Activated T-cell treated with anti-CD3 and anti-CD28 coated beads, Interleukin-2, amount 50 U/mL, for 24 hours (primary cell): ENCODE measurements around the gene RDH14.

ENCODE experiments used
- DNase-seq: peaks from one replicate; pipeline ENCODE4 v3.0.0-alpha.2; 2020
- H3K27ac Mint-ChIP-seq: 2 replicates; pipeline ENCODE4 v1.8.0; 2020; ENCODE audit warnings: mild to moderate bottlenecking, mixed read lengths
- H3K27me3 Mint-ChIP-seq: 2 replicates; pipeline ENCODE4 v1.8.0; 2020; ENCODE audit warnings: mixed read lengths
- H3K36me3 Mint-ChIP-seq: 2 replicates; pipeline ENCODE4 v1.8.0; 2020; ENCODE audit warnings: low read depth, mixed read lengths
- H3K4me1 Mint-ChIP-seq: 2 replicates; pipeline ENCODE4 v1.8.0; 2020; ENCODE audit warnings: low read depth, mixed read lengths
- H3K4me3 Mint-ChIP-seq: 2 replicates; pipeline ENCODE4 v1.8.0; 2020; ENCODE audit warnings: mild to moderate bottlenecking, moderate library complexity, mixed read lengths
- H3K9me3 Mint-ChIP-seq: 2 replicates; pipeline ENCODE4 v1.8.0; 2020; ENCODE audit warnings: mixed read lengths

RDH14 gene

DNA sequence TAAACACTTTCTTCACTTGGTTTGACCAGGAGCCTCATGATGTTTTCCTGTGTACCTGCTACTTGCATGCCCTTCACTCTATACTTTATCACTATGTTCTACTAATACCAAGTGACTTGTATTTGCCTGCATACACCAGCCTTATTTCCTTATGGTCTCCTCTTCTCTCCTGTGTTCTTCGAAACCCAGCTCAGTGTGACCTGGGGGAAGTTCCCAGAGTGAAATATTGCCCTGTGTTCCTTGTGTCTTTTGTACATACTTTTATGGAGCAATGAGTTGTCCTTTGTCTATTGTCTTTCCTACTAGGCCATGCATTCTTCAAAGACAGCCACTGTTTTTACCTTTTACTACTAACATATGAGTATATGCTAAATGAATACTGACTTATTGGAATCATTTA lies 28.3 kb upstream of the RDH14 start:
- Mint-ChIP-seq H3K27me3 (no peaks in the 10 kb centered on the region), H3K4me1 (no peaks in the 10 kb centered on the region), H3K36me3 (peaks cover 32% of the 10 kb centered on the region), H3K27ac (no peak overlapping the region), H3K9me3 (peaks cover 11% of the 10 kb centered on the region), H3K4me3 (no peak overlapping the region)
- DNase-seq: no peak

GRCh38 chr2:18588049-18588448 lies 27.6 kb upstream of the RDH14 start:
- Mint-ChIP-seq H3K4me1 (no peaks in the 10 kb centered on the region), H3K4me3 (no peak overlapping the region), H3K27me3 (no peaks in the 10 kb centered on the region), H3K36me3 (peaks cover 33% of the 10 kb centered on the region), H3K27ac (no peak overlapping the region), H3K9me3 (peaks cover 11% of the 10 kb centered on the region)
- no peak for DNase-seq

- Mint-ChIP-seq H3K4me3 (no peak overlapping the region), H3K27me3 (no peaks in the 10 kb centered on the region), H3K4me1 (no peaks in the 10 kb centered on the region), H3K36me3 (peaks cover 29% of the 10 kb centered on the region), H3K9me3 (peaks cover 11% of the 10 kb centered on the region), H3K27ac (no peak overlapping the region)
- DNase-seq: no peak
Measured at GRCh38 chr2:18585526-18585925, 25.1 kb upstream of the RDH14 start.

DNA sequence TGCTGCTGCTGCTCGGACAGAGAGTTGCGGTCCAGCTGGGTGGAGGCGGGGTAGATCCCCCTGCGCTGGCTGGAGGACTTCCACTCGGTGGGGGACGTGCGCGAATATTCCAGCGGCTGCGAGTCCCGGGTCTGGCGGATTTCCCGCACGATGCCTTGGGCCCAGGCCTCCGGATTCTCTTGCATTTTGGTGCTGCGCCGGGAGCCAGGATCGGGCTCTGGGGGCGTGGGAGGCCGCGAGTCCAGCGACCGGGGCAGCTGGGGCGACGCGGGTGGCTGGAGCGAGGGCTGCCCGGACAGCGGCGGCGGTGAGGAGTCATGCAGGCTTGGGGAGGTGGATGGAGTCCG lies 24.1 kb upstream of the RDH14 start:
- Mint-ChIP-seq H3K9me3 (peaks cover 11% of the 10 kb centered on the region), H3K4me1 (no peaks in the 10 kb centered on the region), H3K27ac (no peak overlapping the region), H3K36me3 (peaks cover 26% of the 10 kb centered on the region), H3K4me3 (no peak overlapping the region), H3K27me3 (no peaks in the 10 kb centered on the region)
- DNase-seq: no peak

- Mint-ChIP-seq H3K4me3 (no peak overlapping the region), H3K36me3 (peaks cover 26% of the 10 kb centered on the region), H3K27ac (no peak overlapping the region), H3K4me1 (no peaks in the 10 kb centered on the region), H3K9me3 (peaks cover 11% of the 10 kb centered on the region), H3K27me3 (no peaks in the 10 kb centered on the region)
- DNase-seq: no peak
Measured at GRCh38 chr2:18583905-18584607, 23.6 kb upstream of the RDH14 start.

- no peaks in the 10 kb centered on the region for H3K4me1 Mint-ChIP-seq
- no peak for DNase-seq
- peaks cover 33% of the 10 kb centered on the region for H3K36me3 Mint-ChIP-seq
- no peak overlapping the region for H3K27ac Mint-ChIP-seq
- H3K4me3 Mint-ChIP-seq: no peak overlapping the region
- no peaks in the 10 kb centered on the region for H3K27me3 Mint-ChIP-seq
- H3K9me3 Mint-ChIP-seq: peaks cover 18% of the 10 kb centered on the region
Measured at GRCh38 chr2:18580606-18581005, 20.2 kb upstream of the RDH14 start.

- Mint-ChIP-seq H3K27me3 (no peaks in the 10 kb centered on the region), H3K9me3 (peaks cover 12% of the 10 kb centered on the region), H3K4me1 (no peaks in the 10 kb centered on the region), H3K27ac (no peak overlapping the region), H3K36me3 (peaks cover 25% of the 10 kb centered on the region), H3K4me3 (no peak overlapping the region)
- DNase-seq: no peak
Measured at GRCh38 chr2:18578033-18578432, 17.6 kb upstream of the RDH14 start.

DNA sequence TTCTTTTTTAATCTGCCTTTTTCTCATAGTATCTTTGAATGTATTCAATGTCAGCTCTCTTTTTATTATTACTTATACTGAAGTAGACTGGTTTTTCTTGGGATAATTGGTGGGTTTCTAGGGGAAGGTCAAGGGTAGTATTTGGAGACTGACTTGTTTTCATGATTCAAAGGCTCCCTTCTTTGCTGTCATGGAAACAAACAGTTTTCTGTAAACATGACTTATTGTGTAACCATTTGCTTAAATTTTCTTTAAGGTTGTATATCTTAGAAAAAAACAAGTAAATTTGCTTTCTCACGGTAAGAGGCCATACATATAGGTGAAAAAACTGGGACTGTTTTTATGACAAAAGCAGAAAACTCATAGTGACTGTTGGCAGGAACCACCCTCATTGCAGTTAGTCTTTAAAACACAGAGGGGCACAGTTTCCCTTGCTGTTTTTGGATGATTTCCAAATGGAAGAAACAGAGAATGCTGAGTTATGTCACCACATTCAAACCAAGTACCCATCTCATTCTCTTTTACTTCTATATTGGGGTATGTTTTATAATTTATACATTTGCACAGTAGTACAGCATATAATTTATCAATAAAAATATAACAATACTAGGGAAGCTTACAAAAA lies 5.8 kb upstream of the RDH14 start:
- H3K27ac Mint-ChIP-seq: no peak overlapping the region
- no peaks in the 10 kb centered on the region for H3K27me3 Mint-ChIP-seq
- H3K36me3 Mint-ChIP-seq: peaks cover 55% of the 10 kb centered on the region
- H3K4me3 Mint-ChIP-seq: no peak overlapping the region
- H3K9me3 Mint-ChIP-seq: no peaks in the 10 kb centered on the region
- no peak for DNase-seq
- H3K4me1 Mint-ChIP-seq: peaks cover 5% of the 10 kb centered on the region

- peaks cover 45% of the 10 kb centered on the region for H3K4me1 Mint-ChIP-seq
Measured at GRCh38 chr2:18560797-18561085, 288 bp upstream of the RDH14 start.

GRCh38 chr2:18559531-18560030 lies 872 bp downstream of the RDH14 start:
- H3K9me3 Mint-ChIP-seq: no peaks in the 10 kb centered on the region
- peaks cover 49% of the 10 kb centered on the region for H3K4me1 Mint-ChIP-seq
- no peaks in the 10 kb centered on the region for H3K27me3 Mint-ChIP-seq
- H3K4me3 Mint-ChIP-seq: peak overlapping the region; percentile 89
- no peak for DNase-seq
- H3K27ac Mint-ChIP-seq: peak overlapping the region; percentile 97
- peaks cover 67% of the 10 kb centered on the region for H3K36me3 Mint-ChIP-seq

More at GRCh38 chr2:18560797-18561085, 288 bp upstream of the RDH14 start:
- H3K36me3 Mint-ChIP-seq: peaks cover 65% of the 10 kb centered on the region
- peak overlapping the region; percentile 89 for H3K4me3 Mint-ChIP-seq
- no peaks in the 10 kb centered on the region for H3K9me3 Mint-ChIP-seq
- DNase-seq: no peak
- H3K27me3 Mint-ChIP-seq: no peaks in the 10 kb centered on the region
- H3K27ac Mint-ChIP-seq: peak overlapping the region; percentile 95

GRCh38 chr2:18558458-18558857 lies 2.0 kb downstream of the RDH14 start:
- Mint-ChIP-seq H3K4me1 (peaks cover 55% of the 10 kb centered on the region), H3K4me3 (peak overlapping the region; percentile 89), H3K27ac (peak overlapping the region; percentile 97), H3K36me3 (peaks cover 64% of the 10 kb centered on the region), H3K27me3 (no peaks in the 10 kb centered on the region), H3K9me3 (no peaks in the 10 kb centered on the region)
- DNase-seq: no peak

DNA sequence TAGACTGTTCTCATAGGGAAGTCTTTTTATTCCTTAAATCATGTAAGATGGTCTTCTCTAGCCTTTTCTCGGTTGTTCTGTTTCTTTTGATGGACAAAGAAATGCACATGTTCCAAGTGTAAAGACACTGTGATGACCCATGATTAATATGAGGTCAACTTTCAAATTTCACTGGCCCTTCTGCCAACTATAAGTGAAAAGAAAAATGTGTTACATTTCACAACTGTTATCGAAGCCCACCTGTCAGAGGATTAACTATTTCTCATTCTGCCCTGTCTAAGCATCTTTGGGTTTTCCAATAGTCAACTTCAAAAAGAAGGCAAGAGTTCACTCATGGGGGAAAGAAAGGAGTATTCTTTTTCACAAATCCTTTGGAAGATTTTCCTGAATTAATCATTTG lies 3.3 kb downstream of the RDH14 start:
- peaks cover 74% of the 10 kb centered on the region for H3K36me3 Mint-ChIP-seq

DNA sequence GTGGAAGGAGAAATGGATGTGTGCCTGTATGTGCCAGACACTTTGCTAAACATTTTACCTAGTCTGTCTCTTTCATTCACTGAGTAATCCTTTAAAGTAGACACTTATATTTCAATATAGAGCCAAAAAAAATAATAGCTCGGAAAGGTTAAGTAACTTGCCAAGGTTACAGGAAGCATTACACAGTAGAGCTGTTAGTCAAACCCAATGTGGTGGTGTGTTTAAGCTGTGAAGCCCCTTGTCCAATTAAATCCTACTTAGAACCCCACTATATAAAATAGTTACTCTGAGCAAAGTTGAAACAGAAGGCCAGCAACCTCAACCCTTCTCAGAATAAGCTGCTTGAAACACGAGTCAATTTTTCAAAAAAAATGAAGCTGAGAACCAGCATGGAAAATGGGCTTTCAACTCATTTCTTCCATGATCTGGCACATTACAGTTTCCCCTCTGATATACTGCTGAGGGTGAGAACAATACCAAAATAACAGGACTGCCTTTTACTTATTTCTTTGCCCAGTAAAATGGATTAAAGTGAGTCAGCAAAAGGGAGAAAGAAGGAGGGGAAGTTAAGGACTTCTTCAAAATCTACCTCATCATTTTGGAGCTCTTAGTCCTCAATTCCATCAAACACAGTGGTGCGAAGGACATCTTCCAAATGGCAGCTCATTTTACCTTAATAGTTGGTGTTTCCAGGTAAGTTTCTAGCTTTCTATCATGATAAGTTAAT lies 7.9 kb downstream of the RDH14 start:
- no peak for DNase-seq
- H3K27ac Mint-ChIP-seq: peak overlapping the region; percentile 86
- no peak overlapping the region for H3K4me3 Mint-ChIP-seq
- H3K4me1 Mint-ChIP-seq: peaks cover 65% of the 10 kb centered on the region
- peaks cover 62% of the 10 kb centered on the region for H3K36me3 Mint-ChIP-seq
- H3K9me3 Mint-ChIP-seq: no peaks in the 10 kb centered on the region
- H3K27me3 Mint-ChIP-seq: no peaks in the 10 kb centered on the region

More for the DNA sequence above, 3.3 kb downstream of the RDH14 start:
- Mint-ChIP-seq H3K9me3 (no peaks in the 10 kb centered on the region), H3K4me3 (no peak overlapping the region), H3K27ac (no peak overlapping the region), H3K4me1 (peaks cover 69% of the 10 kb centered on the region), H3K27me3 (no peaks in the 10 kb centered on the region)
- no peak for DNase-seq

GRCh38 chr2:18551623-18552022 lies 8.8 kb downstream of the RDH14 start:
- Mint-ChIP-seq H3K4me1 (peaks cover 68% of the 10 kb centered on the region), H3K4me3 (no peak overlapping the region), H3K27me3 (no peaks in the 10 kb centered on the region), H3K27ac (no peak overlapping the region), H3K9me3 (no peaks in the 10 kb centered on the region), H3K36me3 (peaks cover 54% of the 10 kb centered on the region)
- no peak for DNase-seq

DNA sequence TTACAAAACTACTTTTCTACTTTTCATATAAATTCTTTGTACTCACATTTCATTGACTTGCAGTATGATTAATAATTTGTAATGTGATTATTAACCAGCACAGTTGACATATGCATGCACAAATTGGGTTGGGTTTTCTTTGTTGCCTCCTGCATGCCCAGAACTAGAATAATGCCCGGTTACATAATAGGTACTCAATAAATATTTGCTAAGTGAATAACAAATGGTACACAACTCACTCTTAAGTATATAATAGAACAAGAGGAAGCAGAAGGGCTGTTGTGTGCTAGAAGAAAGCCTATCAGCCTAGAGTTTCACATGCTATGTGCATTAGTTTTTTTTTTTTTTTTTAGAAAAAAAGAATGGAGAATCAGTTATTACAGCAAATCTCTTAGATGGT lies 9.3 kb downstream of the RDH14 start:
- Mint-ChIP-seq H3K4me3 (no peak overlapping the region), H3K4me1 (peaks cover 69% of the 10 kb centered on the region), H3K27me3 (no peaks in the 10 kb centered on the region), H3K9me3 (no peaks in the 10 kb centered on the region), H3K36me3 (peaks cover 50% of the 10 kb centered on the region), H3K27ac (no peak overlapping the region)
- DNase-seq: no peak
